GM12892 (cell line): ENCODE data around the gene PIM3.

Experiments
- POLR2A ChIP-seq: IDR thresholded peaks from 2 replicates; pipeline ENCODE4 v1.6.1; 2011; ENCODE audit warnings: low read depth, low read length, control low read depth
- POLR2AphosphoS5 ChIP-seq: IDR thresholded peaks from 2 replicates; pipeline ENCODE4 v1.6.1; 2011; ENCODE audit warnings: low read depth, low read length, control low read depth

GRCh38 chr22:49965091-49966040, 4.8 kb downstream of the PIM3 start:
- TF ChIP-seq POLR2AphosphoS5 (peak; percentile 30), POLR2A (peak; percentile 63; the same call in 1 of the 2 replicates)
